HepG2 (cell line): ENCODE measurements around the gene PHF14. TPM values are rescaled to one million over a fixed set of nuclear protein-coding genes. Genes with fewer than 3 reads are reported as not detected.

Experiments used
- ARNT ChIP-seq: fragments of 450-650 bp; IDR thresholded peaks from 2 replicates; pipeline ENCODE4 v1.6.1; 2017
- CHD2 ChIP-seq: IDR thresholded peaks from 2 replicates; pipeline ENCODE4 v1.6.1; 2011; ENCODE audit warnings: low read depth, low read length, improper control_type of control experiment
- CREB1 ChIP-seq, 2 experiments: fragments of 450-650 bp in 1 of 2; IDR thresholded peaks; 2 replicates each; pipeline ENCODE4 v1.6.1; 2016 to 2017; ENCODE audit warnings: control low read depth in 1 of 2, mild to moderate bottlenecking in 1 of 2, missing compliant biosample characterization in 1 of 2, missing genetic modification characterization in 1 of 2
- HNRNPL ChIP-seq: fragments of 200-400 bp; formaldehyde crosslinking; IDR thresholded peaks from 2 replicates; pipeline ENCODE4 v1.6.1; 2017; ENCODE audit warnings: mild to moderate bottlenecking, low read depth, low read length
- HOXA7 ChIP-seq: sonication (generic); formaldehyde crosslinking; IDR thresholded peaks from 2 replicates; pipeline ENCODE4 v1.8.1; 2022; ENCODE audit warnings: mild to moderate bottlenecking, missing genetic modification reagents, moderate library complexity
- MLX ChIP-seq: IDR thresholded peaks from 2 replicates; pipeline ENCODE4 v1.6.1; 2016
- NAIF1 ChIP-seq: sonication (generic); formaldehyde crosslinking; IDR thresholded peaks from 2 replicates; pipeline ENCODE4 v1.5.0; 2020; ENCODE audit warnings: mild to moderate bottlenecking, missing genetic modification reagents, borderline replicate concordance
- NONO ChIP-seq, 2 experiments: fragments of 450-650 bp in 1 of 2; sonication (generic) in 1 of 2; formaldehyde crosslinking in 1 of 2; IDR thresholded peaks in 1 of 2; conservative IDR thresholded peaks in 1 of 2; 2 replicates each; pipeline versions ENCODE4 v1.6.1 to v1.8.0; 2017 to 2022; ENCODE audit warnings: mild to moderate bottlenecking in 1 of 2, missing genetic modification reagents in 1 of 2, moderate library complexity in 1 of 2
- SALL2 ChIP-seq: sonication (generic); formaldehyde crosslinking; IDR thresholded peaks from 2 replicates; pipeline ENCODE4 v1.8.1; 2023; ENCODE audit warnings: mild to moderate bottlenecking, missing genetic modification reagents, inconsistent platforms
- SP4 ChIP-seq: sonication (generic); formaldehyde crosslinking; IDR thresholded peaks from 2 replicates; pipeline ENCODE4 v1.8.1; 2023; ENCODE audit warnings: mild to moderate bottlenecking, missing genetic modification reagents
- ZBTB4 ChIP-seq: sonication (generic); formaldehyde crosslinking; IDR thresholded peaks from 2 replicates; pipeline ENCODE4 v1.4.0; 2020; ENCODE audit warnings: missing genetic modification reagents, mild to moderate bottlenecking, borderline replicate concordance
- ZNF367 ChIP-seq: sonication (generic); formaldehyde crosslinking; IDR thresholded peaks from 2 replicates; pipeline ENCODE4 v1.4.0; 2020; ENCODE audit warnings: missing genetic modification reagents, borderline replicate concordance
- ZNF616 ChIP-seq: sonication (generic); formaldehyde crosslinking; IDR thresholded peaks from 2 replicates; pipeline ENCODE4 v1.5.0; 2020; ENCODE audit warnings: low read depth, mild to moderate bottlenecking, missing genetic modification reagents
- ZNF619 ChIP-seq: sonication (generic); formaldehyde crosslinking; IDR thresholded peaks from 2 replicates; pipeline ENCODE4 v1.4.0; 2020; ENCODE audit warnings: mild to moderate bottlenecking, missing genetic modification reagents
- ZNF839 ChIP-seq: sonication (generic); formaldehyde crosslinking; IDR thresholded peaks from 2 replicates; pipeline ENCODE4 v1.4.0; 2020; ENCODE audit warnings: missing genetic modification reagents, mild to moderate bottlenecking, borderline replicate concordance
- polyA plus RNA-seq, 8 experiments: library from polyadenylated mRNA; depleted of rRNA in 3 of 8; stranded (reverse) in 7 of 8; unstranded in 1 of 8; fragments of >200 nt; fragmentation: Illumina TruSeq in 4 of 8; extraction: Trizol in 4 of 8; gene quantifications; 2 replicates each; pipeline versions ENCODE4 v1.2.1 to v1.2.3, GENCODE V29; 2011 to 2016; ENCODE audit warnings: low read depth in 4 of 8, missing spikeins in 1 of 8, mixed read lengths in 1 of 8; ENCODE audit not compliant: insufficient read depth in 1 of 8
- total RNA-seq, 5 experiments: library from RNA; depleted of rRNA; stranded (reverse); fragments of >200 nt; fragmentation: Illumina TruSeq; extraction: Trizol; gene quantifications; 2 replicates each; pipeline ENCODE4 v1.2.3, GENCODE V29; 2016; ENCODE audit warnings: low read depth in 1 of 5
- TF ChIP-seq, protein P1 (sequence below): sonication (generic); formaldehyde crosslinking; IDR thresholded peaks from 2 replicates; pipeline ENCODE4 v1.8.0; 2022; ENCODE audit warnings: low read depth, missing genetic modification reagents
- TF ChIP-seq, protein P2 (sequence below): sonication (generic); formaldehyde crosslinking; conservative IDR thresholded peaks from 2 replicates; pipeline ENCODE4 v1.8.0; 2022; ENCODE audit warnings: mild to moderate bottlenecking, moderate library complexity, missing genetic modification reagents
- TF ChIP-seq, protein P3 (sequence below): sonication (generic); formaldehyde crosslinking; IDR thresholded peaks from 2 replicates; pipeline ENCODE4 v1.4.0; 2020; ENCODE audit warnings: mild to moderate bottlenecking, missing genetic modification reagents

The PHF14 gene
- total and polyA plus RNA-seq, 2 of the 13 experiments (the other 11 are each of a cell fraction or from before 2014, with no cell fraction given), result 18.9 to 68.7 TPM

DNA sequence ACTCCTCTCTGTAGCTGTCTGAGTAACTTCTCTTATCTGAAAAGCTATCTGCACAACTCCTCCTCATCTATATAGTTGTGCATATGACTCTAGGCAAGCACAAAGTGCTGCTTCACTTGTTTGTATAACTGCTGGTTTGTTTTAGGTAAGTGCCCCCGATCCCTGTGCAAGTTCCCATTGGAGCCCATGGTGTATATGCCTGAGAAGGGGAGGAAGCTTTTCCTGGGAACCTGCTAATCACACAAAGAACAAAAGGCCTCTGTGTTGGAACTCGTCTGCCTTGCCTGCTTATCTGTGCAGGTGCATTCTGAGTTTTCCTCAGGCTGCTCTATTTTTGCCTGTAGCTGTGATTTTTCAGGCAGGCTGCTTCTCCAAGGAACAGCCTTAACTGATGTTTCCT is 23.2 kb upstream of the PHF14 start (continued):
- no peak for TF ChIP-seq HNRNPL
- TF ChIP-seq, protein P1, sequence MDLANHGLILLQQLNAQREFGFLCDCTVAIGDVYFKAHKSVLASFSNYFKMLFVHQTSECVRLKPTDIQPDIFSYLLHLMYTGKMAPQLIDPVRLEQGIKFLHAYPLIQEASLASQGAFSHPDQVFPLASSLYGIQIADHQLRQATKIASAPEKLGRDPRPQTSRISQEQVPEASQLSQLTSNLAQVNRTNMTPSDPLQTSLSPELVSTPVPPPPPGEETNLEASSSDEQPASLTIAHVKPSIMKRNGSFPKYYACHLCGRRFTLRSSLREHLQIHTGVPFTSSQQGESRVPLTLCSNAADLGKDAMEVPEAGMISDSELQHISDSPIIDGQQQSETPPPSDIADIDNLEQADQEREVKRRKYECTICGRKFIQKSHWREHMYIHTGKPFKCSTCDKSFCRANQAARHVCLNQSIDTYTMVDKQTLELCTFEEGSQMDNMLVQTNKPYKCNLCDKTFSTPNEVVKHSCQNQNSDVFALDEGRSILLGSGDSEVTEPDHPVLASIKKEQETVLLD (CRISPR knock-in tag), result no peak
- no peak for TF ChIP-seq ZNF616 (CRISPR knock-in tag)
- no peak for TF ChIP-seq ZBTB4 (CRISPR knock-in tag)
- TF ChIP-seq ZNF839 (CRISPR knock-in tag), result no peak
- TF ChIP-seq NONO (IDR thresholded peaks at IDR 0.05), result no peak
- no peak for TF ChIP-seq NONO (CRISPR knock-in tag; conservative IDR thresholded peaks at IDR 0.05)
- no peak for TF ChIP-seq ARNT
- TF ChIP-seq SP4 (CRISPR knock-in tag), result no peak
- TF ChIP-seq HOXA7, result no peak
- no peak for TF ChIP-seq SALL2 (CRISPR knock-in tag)
- TF ChIP-seq ZNF619, result no peak
- TF ChIP-seq, protein P2, sequence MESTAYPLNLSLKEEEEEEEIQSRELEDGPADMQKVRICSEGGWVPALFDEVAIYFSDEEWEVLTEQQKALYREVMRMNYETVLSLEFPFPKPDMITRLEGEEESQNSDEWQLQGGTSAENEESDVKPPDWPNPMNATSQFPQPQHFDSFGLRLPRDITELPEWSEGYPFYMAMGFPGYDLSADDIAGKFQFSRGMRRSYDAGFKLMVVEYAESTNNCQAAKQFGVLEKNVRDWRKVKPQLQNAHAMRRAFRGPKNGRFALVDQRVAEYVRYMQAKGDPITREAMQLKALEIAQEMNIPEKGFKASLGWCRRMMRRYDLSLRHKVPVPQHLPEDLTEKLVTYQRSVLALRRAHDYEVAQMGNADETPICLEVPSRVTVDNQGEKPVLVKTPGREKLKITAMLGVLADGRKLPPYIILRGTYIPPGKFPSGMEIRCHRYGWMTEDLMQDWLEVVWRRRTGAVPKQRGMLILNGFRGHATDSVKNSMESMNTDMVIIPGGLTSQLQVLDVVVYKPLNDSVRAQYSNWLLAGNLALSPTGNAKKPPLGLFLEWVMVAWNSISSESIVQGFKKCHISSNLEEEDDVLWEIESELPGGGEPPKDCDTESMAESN, result no peak
- TF ChIP-seq CREB1 (IDR thresholded peaks at IDR 0.05), result no peak
- 0 out of 2 replicates have a peak, but pooled peaks have one; percentile 25 for TF ChIP-seq CREB1 (CRISPR knock-in tag; IDR thresholded peaks at IDR 0.05)
- TF ChIP-seq CHD2, result no peak
- no peak for TF ChIP-seq ZNF367 (CRISPR knock-in tag)
- TF ChIP-seq MLX, result no peak
- TF ChIP-seq, protein P3, sequence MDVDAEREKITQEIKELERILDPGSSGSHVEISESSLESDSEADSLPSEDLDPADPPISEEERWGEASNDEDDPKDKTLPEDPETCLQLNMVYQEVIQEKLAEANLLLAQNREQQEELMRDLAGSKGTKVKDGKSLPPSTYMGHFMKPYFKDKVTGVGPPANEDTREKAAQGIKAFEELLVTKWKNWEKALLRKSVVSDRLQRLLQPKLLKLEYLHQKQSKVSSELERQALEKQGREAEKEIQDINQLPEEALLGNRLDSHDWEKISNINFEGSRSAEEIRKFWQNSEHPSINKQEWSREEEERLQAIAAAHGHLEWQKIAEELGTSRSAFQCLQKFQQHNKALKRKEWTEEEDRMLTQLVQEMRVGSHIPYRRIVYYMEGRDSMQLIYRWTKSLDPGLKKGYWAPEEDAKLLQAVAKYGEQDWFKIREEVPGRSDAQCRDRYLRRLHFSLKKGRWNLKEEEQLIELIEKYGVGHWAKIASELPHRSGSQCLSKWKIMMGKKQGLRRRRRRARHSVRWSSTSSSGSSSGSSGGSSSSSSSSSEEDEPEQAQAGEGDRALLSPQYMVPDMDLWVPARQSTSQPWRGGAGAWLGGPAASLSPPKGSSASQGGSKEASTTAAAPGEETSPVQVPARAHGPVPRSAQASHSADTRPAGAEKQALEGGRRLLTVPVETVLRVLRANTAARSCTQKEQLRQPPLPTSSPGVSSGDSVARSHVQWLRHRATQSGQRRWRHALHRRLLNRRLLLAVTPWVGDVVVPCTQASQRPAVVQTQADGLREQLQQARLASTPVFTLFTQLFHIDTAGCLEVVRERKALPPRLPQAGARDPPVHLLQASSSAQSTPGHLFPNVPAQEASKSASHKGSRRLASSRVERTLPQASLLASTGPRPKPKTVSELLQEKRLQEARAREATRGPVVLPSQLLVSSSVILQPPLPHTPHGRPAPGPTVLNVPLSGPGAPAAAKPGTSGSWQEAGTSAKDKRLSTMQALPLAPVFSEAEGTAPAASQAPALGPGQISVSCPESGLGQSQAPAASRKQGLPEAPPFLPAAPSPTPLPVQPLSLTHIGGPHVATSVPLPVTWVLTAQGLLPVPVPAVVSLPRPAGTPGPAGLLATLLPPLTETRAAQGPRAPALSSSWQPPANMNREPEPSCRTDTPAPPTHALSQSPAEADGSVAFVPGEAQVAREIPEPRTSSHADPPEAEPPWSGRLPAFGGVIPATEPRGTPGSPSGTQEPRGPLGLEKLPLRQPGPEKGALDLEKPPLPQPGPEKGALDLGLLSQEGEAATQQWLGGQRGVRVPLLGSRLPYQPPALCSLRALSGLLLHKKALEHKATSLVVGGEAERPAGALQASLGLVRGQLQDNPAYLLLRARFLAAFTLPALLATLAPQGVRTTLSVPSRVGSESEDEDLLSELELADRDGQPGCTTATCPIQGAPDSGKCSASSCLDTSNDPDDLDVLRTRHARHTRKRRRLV (CRISPR knock-in tag), result no peak
- no peak for TF ChIP-seq NAIF1 (CRISPR knock-in tag)
